IMR-90 (cell line): ENCODE measurements around the gene PSMA6. TPM values are rescaled to one million over a fixed set of nuclear protein-coding genes. Genes with fewer than 3 reads are reported as not detected.
"Not testable (repeated sequence)": the region's sequence is repeated elsewhere in the genome, so short reads cannot be mapped to it uniquely, and the experiment has no call there.

Experiments used
- ATAC-seq: fragments of 200-7000 bp; cut with Tn5 transposase; 2 replicates; pipeline ENCODE4 v1.9.1; 2020; ENCODE audit warnings: low read depth, mild to moderate bottlenecking, moderate library complexity
- BruUV-seq: library from RNA; stranded (reverse); fragments of 400-500 nt; replicated peaks from 2 replicates; lab custom pipeline; 2021; lab: Mats Ljungman, UMichigan
- CTCF ChIA-PET: fragments of 300-600 bp; formaldehyde crosslinking; extraction: SDS; loops from one replicate; lab custom pipeline; 2021; ENCODE audit warnings: antibody characterized with exemption; lab: Yijun Ruan, JAX
- POLR2A ChIA-PET: fragments of 300-600 bp; sonication (Branson Sonifier 250); formaldehyde crosslinking; loops from one replicate; lab custom pipeline; 2022; ENCODE audit warnings: antibody characterized with exemption; ENCODE audit not compliant: unreplicated experiment; lab: Charles Lee
- DNase-seq: peaks from one replicate; pipeline ENCODE4 v3.0.0; 2013
- H2AFZ ChIP-seq: replicated peaks from 2 replicates; pipeline ENCODE3; 2013; ENCODE audit warnings: low read length, mild to moderate bottlenecking; ENCODE audit not compliant: poor library complexity
- H2AK5ac ChIP-seq: 2 replicates; pipeline ENCODE4 v1.6.1; 2013; ENCODE audit warnings: low read depth, low read length, inconsistent platforms
- H2AK9ac ChIP-seq: replicated peaks from 2 replicates; pipeline ENCODE3; 2013; ENCODE audit warnings: mild to moderate bottlenecking, low read depth, low read length, moderate library complexity; ENCODE audit not compliant: poor library complexity
- H2BK120ac ChIP-seq: 2 replicates; pipeline ENCODE4 v1.6.1; 2013; ENCODE audit warnings: low read depth, low read length, inconsistent platforms
- H2BK15ac ChIP-seq: 3 replicates; pipeline ENCODE4 v1.6.1; 2013; ENCODE audit warnings: low read depth, low read length, inconsistent platforms
- H2BK20ac ChIP-seq: 2 replicates; pipeline ENCODE4 v1.6.1; 2013; ENCODE audit warnings: low read depth, mild to moderate bottlenecking, inconsistent platforms, low read length, moderate library complexity
- H2BK5ac ChIP-seq: 2 replicates; pipeline ENCODE4 v1.6.1; 2013; ENCODE audit warnings: mild to moderate bottlenecking, low read depth, low read length, inconsistent platforms; ENCODE audit not compliant: poor library complexity, severe bottlenecking
- H3K14ac ChIP-seq: replicated peaks from 2 replicates; pipeline ENCODE4 v1.6.1; 2013; ENCODE audit warnings: low read depth, low read length, inconsistent platforms
- H3K18ac ChIP-seq: 2 replicates; pipeline ENCODE4 v1.6.1; 2013; ENCODE audit warnings: low read depth, low read length, control low read depth
- H3K23ac ChIP-seq: 2 replicates; pipeline ENCODE4 v1.6.1; 2013; ENCODE audit warnings: low read depth, low read length, inconsistent platforms
- H3K27ac ChIP-seq: 2 replicates; pipeline ENCODE4 v1.5.1; 2013; ENCODE audit warnings: mild to moderate bottlenecking, control low read depth, low read length; ENCODE audit not compliant: insufficient read depth
- H3K27me3 ChIP-seq: 2 replicates; pipeline ENCODE4 v1.6.1; 2013; ENCODE audit warnings: low read length; ENCODE audit not compliant: control insufficient read depth, insufficient read depth
- H3K36me3 ChIP-seq: 2 replicates; pipeline ENCODE4 v1.6.1; 2013; ENCODE audit warnings: low read length, mixed read lengths; ENCODE audit not compliant: control insufficient read depth, insufficient read depth
- H3K4ac ChIP-seq: 2 replicates; pipeline ENCODE4 v1.6.1; 2013; ENCODE audit warnings: low read depth, low read length, inconsistent platforms
- H3K4me1 ChIP-seq: 2 replicates; pipeline ENCODE4 v1.6.1; 2013; ENCODE audit warnings: low read length, mixed read lengths; ENCODE audit not compliant: control insufficient read depth, insufficient read depth
- H3K4me2 ChIP-seq: 2 replicates; pipeline ENCODE4 v1.6.1; 2013; ENCODE audit warnings: low read depth, mild to moderate bottlenecking, control low read depth, low read length, moderate library complexity
- H3K4me3 ChIP-seq: 2 replicates; pipeline ENCODE4 v1.5.1; 2013; ENCODE audit warnings: low read depth, mild to moderate bottlenecking, control low read depth, low read length, moderate library complexity; ENCODE audit not compliant: insufficient read depth
- H3K56ac ChIP-seq: 2 replicates; pipeline ENCODE4 v1.6.1; 2013; ENCODE audit warnings: low read length, inconsistent platforms; ENCODE audit not compliant: insufficient read depth; ENCODE audit errors: extremely low read depth
- H3K79me1 ChIP-seq, 2 experiments: 2 replicates each; pipeline ENCODE4 v1.6.1; 2013; ENCODE audit warnings: low read length in 2 of 2, inconsistent platforms in 1 of 2, low read depth in 1 of 2
- H3K9ac ChIP-seq: 2 replicates; pipeline ENCODE4 v1.6.1; 2013; ENCODE audit warnings: low read depth, low read length, control low read depth
- H3K9me1 ChIP-seq: 2 replicates; pipeline ENCODE4 v1.6.1; 2013; ENCODE audit warnings: low read length, inconsistent platforms; ENCODE audit not compliant: insufficient read depth
- H3K9me3 ChIP-seq: 2 replicates; pipeline ENCODE4 v1.6.1; 2013; ENCODE audit warnings: low read length; ENCODE audit not compliant: control insufficient read depth, insufficient read depth
- H4K20me1 ChIP-seq: 2 replicates; pipeline ENCODE4 v1.6.1; 2013; ENCODE audit warnings: low read length, inconsistent platforms; ENCODE audit not compliant: insufficient read depth
- H4K5ac ChIP-seq: 2 replicates; pipeline ENCODE4 v1.6.1; 2013; ENCODE audit warnings: mild to moderate bottlenecking, low read depth, low read length, control low read depth
- H4K8ac ChIP-seq, 2 experiments: 2 replicates each; pipeline ENCODE4 v1.6.1; 2013; ENCODE audit warnings: low read depth in 2 of 2, low read length in 2 of 2, control low read depth in 1 of 2, inconsistent platforms in 1 of 2
- H4K91ac ChIP-seq: 2 replicates; pipeline ENCODE4 v1.6.1; 2013; ENCODE audit warnings: low read depth, low read length, inconsistent platforms; ENCODE audit not compliant: insufficient read depth
- WGBS, 2 experiments: methylation state at CpG; one replicate each; pipeline versions ENCODE4 v1.1.5 to v1.1.7; 2013; ENCODE audit warnings: missing lambda C conversion rate in 2 of 2; ENCODE audit not compliant: insufficient read length in 1 of 2; ENCODE audit errors: extremely low coverage in 2 of 2; 5-methylcytosine and 5-hydroxymethylcytosine counted together
- dilution Hi-C: fragments of 300-500 bp; cut with HindIII; formaldehyde crosslinking; loops from one replicate; pipeline ENCODE4 v1.14.3; 2018; ENCODE audit warnings: low sequenced_read_pairs; ENCODE audit not compliant: unreplicated experiment
- in situ Hi-C: fragments of 300-500 bp; cut with MboI; formaldehyde crosslinking; loops from 3 replicates; pipeline ENCODE4 v1.14.3; 2019; ENCODE audit warnings: low sequenced_read_pairs, inconsistent platforms, mixed read lengths
- intact Hi-C: fragments of 100-400 bp; cut with micrococcal nuclease; formaldehyde crosslinking; loops from 2 replicates; pipeline ENCODE4 v1.10.0; 2022
- polyA plus RNA-seq, 3 experiments: library from polyadenylated mRNA; depleted of rRNA; stranded (reverse); fragments of >200 nt; gene quantifications; 2 replicates each; pipeline ENCODE4 v1.2.3, GENCODE V29; 2012; ENCODE audit warnings: low replicate concordance in 1 of 3
- total RNA-seq: library from RNA; depleted of rRNA; stranded (reverse); fragments of >200 nt; gene quantifications from 2 replicates; pipeline ENCODE4 v1.2.3, GENCODE V29; 2012

The PSMA6 gene
- total and polyA plus RNA-seq, 2 of the 4 experiments (the other 2 are of a cell fraction) = 184 to 530 TPM

GRCh38 chr14:35301334-35301733 is 9.2 kb downstream of the PSMA6 start:
- H4K8ac ChIP-seq, H2BK5ac ChIP-seq, BruUV-seq, H3K27ac ChIP-seq, H3K4me2 ChIP-seq, DNase-seq, H3K23ac ChIP-seq, H2BK15ac ChIP-seq, H4K91ac ChIP-seq, intact Hi-C loops, H3K56ac ChIP-seq, H4K5ac ChIP-seq, H3K4me3 ChIP-seq, CTCF ChIA-PET, H2BK120ac ChIP-seq, H3K36me3 ChIP-seq, H3K14ac ChIP-seq, H3K4me1 ChIP-seq, H2AFZ ChIP-seq, H3K27me3 ChIP-seq, H3K9me3 ChIP-seq, ATAC-seq, H2BK20ac ChIP-seq, H3K9me1 ChIP-seq, H2AK9ac ChIP-seq, H3K18ac ChIP-seq, dilution Hi-C loops, H3K4ac ChIP-seq, H3K9ac ChIP-seq, H2AK5ac ChIP-seq, in situ Hi-C loops: not testable (repeated sequence)
- POLR2A ChIA-PET = interaction anchor here (0.6 kb wide), 1 partner anchor 353 kb away, joined by 4 read pairs; no protein-coding TSS in a partner anchor
- H3K79me1 ChIP-seq = peaks cover 6 to 47% of the 10 kb centered on the region in 2 experiments; a peak in 3 of 4 replicates
- H4K20me1 ChIP-seq = peaks cover 60% of the 10 kb centered on the region
- WGBS, 2 experiments = no CpG with 5 or more reads among the region's 4 CpGs
